Fibroblast of lung (primary cell): Measurements from ENCODE around the gene ZGPAT. TPM values are rescaled to one million over a fixed set of nuclear protein-coding genes. Genes with fewer than 3 reads are reported as not detected.

ENCODE experiments used
- DNase-seq, 2 donors: peaks; one replicate each; pipeline versions ENCODE4 v3.0.0 to v3.0.0-alpha.2; 2010; ENCODE audit warnings: low read depth in 2 of 2
- H2AFZ ChIP-seq: 2 replicates; pipeline ENCODE4 v1.5.1; 2012; ENCODE audit warnings: low read length, control low read depth, inconsistent platforms
- H3K27ac ChIP-seq: 2 replicates; pipeline ENCODE4 v1.5.1; 2011; ENCODE audit warnings: low read length, control low read depth; ENCODE audit not compliant: insufficient read depth
- H3K27me3 ChIP-seq: 2 replicates; pipeline ENCODE4 v1.5.1; 2011; ENCODE audit warnings: mild to moderate bottlenecking, low read length; ENCODE audit not compliant: control insufficient read depth, insufficient read depth
- H3K36me3 ChIP-seq: 2 replicates; pipeline ENCODE4 v1.5.1; 2011; ENCODE audit warnings: low read length; ENCODE audit not compliant: control insufficient read depth, insufficient read depth
- H3K4me1 ChIP-seq: 2 replicates; pipeline ENCODE4 v1.5.1; 2011; ENCODE audit warnings: low read length; ENCODE audit not compliant: control insufficient read depth, insufficient read depth; ENCODE audit errors: extremely low read depth
- H3K4me2 ChIP-seq: 2 replicates; pipeline ENCODE4 v1.5.1; 2011; ENCODE audit warnings: low read length, control low read depth; ENCODE audit not compliant: insufficient read depth; ENCODE audit errors: extremely low read depth
- H3K4me3 ChIP-seq, 4 experiments: fragments of 200-600 bp in 1 of 4; sonication (generic) in 1 of 4; replicated peaks in 1 of 4; 2 replicates each; pipeline ENCODE4 v1.5.1; 2011 to 2016; ENCODE audit warnings: low read length in 4 of 4, low read depth in 3 of 4, mild to moderate bottlenecking in 3 of 4, control low read depth in 2 of 4, inconsistent platforms in 1 of 4, mixed read lengths in 1 of 4; ENCODE audit not compliant: insufficient read depth in 1 of 4; ENCODE audit errors: control extremely low read depth in 1 of 4
- H3K79me2 ChIP-seq: 2 replicates; pipeline ENCODE4 v1.5.1; 2012; ENCODE audit warnings: mild to moderate bottlenecking, low read length, inconsistent platforms; ENCODE audit not compliant: control insufficient read depth, insufficient read depth
- H3K9ac ChIP-seq: 2 replicates; pipeline ENCODE4 v1.5.1; 2011; ENCODE audit warnings: mild to moderate bottlenecking, low read length, control low read depth; ENCODE audit not compliant: insufficient read depth
- H3K9me3 ChIP-seq: 2 replicates; pipeline ENCODE4 v1.5.1; 2012; ENCODE audit warnings: low read depth, low read length; ENCODE audit not compliant: control insufficient read depth, insufficient read depth
- H4K20me1 ChIP-seq: 2 replicates; pipeline ENCODE4 v1.5.1; 2011; ENCODE audit warnings: low read length; ENCODE audit not compliant: control insufficient read depth, insufficient read depth; ENCODE audit errors: extremely low read depth
- CTCF ChIP-seq, 2 donors: IDR thresholded peaks in 1 of 2; conservative IDR thresholded peaks in 1 of 2; 1 replicate in 1 of 2; 2 replicates in 1 of 2; pipeline ENCODE4 v1.5.1; 2011 to 2012; ENCODE audit warnings: low read length in 2 of 2, control low read depth in 1 of 2, inconsistent platforms in 1 of 2, low read depth in 1 of 2, mild to moderate bottlenecking in 1 of 2
- EZH2 ChIP-seq: IDR thresholded peaks from 2 replicates; pipeline ENCODE4 v1.5.1; 2012; ENCODE audit warnings: low read length, control low read depth, mild to moderate bottlenecking; ENCODE audit errors: missing control alignments
- polyA plus RNA-seq, 2 donors: library from polyadenylated mRNA; depleted of rRNA in 1 of 2; stranded (reverse) in 1 of 2; unstranded in 1 of 2; fragments of >200 nt; gene quantifications; 2 replicates each; pipeline ENCODE4 v1.2.1, GENCODE V29; 2011 to 2012; ENCODE audit warnings: missing spikeins in 1 of 2
- total RNA-seq: library from RNA; depleted of rRNA; stranded (reverse); fragments of >200 nt; gene quantifications from 2 replicates; pipeline ENCODE4 v1.2.1, GENCODE V29; 2014

ZGPAT gene
- total and polyA plus RNA-seq, 2 donors (not counting 1 experiment from before 2014, with no cell fraction given), result 7.6 to 10.7 TPM

GRCh38 chr20:63737945-63738686 lies 30.3 kb downstream of the ZGPAT start:
- Histone ChIP-seq H3K27ac (no peak overlapping the region), H3K27me3 (no peaks in the 10 kb centered on the region), H3K79me2 (peaks cover 4% of the 10 kb centered on the region), H3K4me1 (peaks cover 8% of the 10 kb centered on the region), H4K20me1 (no peaks in the 10 kb centered on the region), H3K9me3 (no peaks in the 10 kb centered on the region), H3K4me2 (no peak overlapping the region), H3K9ac (no peak overlapping the region), H3K4me3 (no peak overlapping the region), H2AFZ (no peak overlapping the region), H3K36me3 (peaks cover 30% of the 10 kb centered on the region)
- no peak for DNase-seq
- TF ChIP-seq EZH2 (no peak), CTCF (conservative IDR thresholded peaks at IDR 0.05 in 1 of 2, IDR thresholded peaks at IDR 0.05 in 1 of 2; ENCODE audit: low read depth in 1 of 2, low read length in 2 of 2) (no peak)

- Histone ChIP-seq H2AFZ (no peak overlapping the region), H3K9ac (no peak overlapping the region), H3K4me3 (peak overlapping the region in 1 of 4 experiments; percentile 46), H3K4me1 (peaks cover 8% of the 10 kb centered on the region), H4K20me1 (no peaks in the 10 kb centered on the region), H3K27ac (no peak overlapping the region), H3K27me3 (no peaks in the 10 kb centered on the region), H3K36me3 (peaks cover 28% of the 10 kb centered on the region), H3K79me2 (peaks cover 4% of the 10 kb centered on the region), H3K9me3 (no peaks in the 10 kb centered on the region), H3K4me2 (no peak overlapping the region)
- no peak for TF ChIP-seq EZH2
- TF ChIP-seq CTCF (conservative IDR thresholded peaks at IDR 0.05 in 1 of 2, IDR thresholded peaks at IDR 0.05 in 1 of 2; ENCODE audit: low read depth in 1 of 2, low read length in 2 of 2), result no peak
- DNase-seq, result peak; percentile 16 to 28
Observed at GRCh38 chr20:63738687-63739129, 30.9 kb downstream of the ZGPAT start.

- H3K4me2 ChIP-seq, result peak within 1 kb of the TSS; percentile 90
- TF ChIP-seq CTCF (conservative IDR thresholded peaks at IDR 0.05 in 1 of 2, IDR thresholded peaks at IDR 0.05 in 1 of 2; ENCODE audit: low read depth in 1 of 2, low read length in 2 of 2) (no peak), EZH2 (no peak)
- no peaks in the 10 kb centered on the region for H3K9me3 ChIP-seq
- H3K36me3 ChIP-seq, result peaks cover 22% of the 10 kb centered on the region
- peak within 1 kb of the TSS; percentile 75 for H3K9ac ChIP-seq
- no peaks in the 10 kb centered on the region for H3K27me3 ChIP-seq
- DNase-seq, result peak; percentile 63 to 72
- peak within 1 kb of the TSS; percentile 65 to 74 (median 68) for H3K4me3 ChIP-seq
- peaks cover 4% of the 10 kb centered on the region for H3K79me2 ChIP-seq
- H3K4me1 ChIP-seq, result peaks cover 8% of the 10 kb centered on the region
- peak within 1 kb of the TSS; percentile 72 for H3K27ac ChIP-seq
- no peak within 1 kb of the TSS for H2AFZ ChIP-seq
- H4K20me1 ChIP-seq, result no peaks in the 10 kb centered on the region
Observed at GRCh38 chr20:63739130-63740069, 31.6 kb downstream of the ZGPAT start, which contains the start of gene SLC2A4RG. SLC2A4RG (plus strand) TSS chr20:63739776; CDS start chr20:63739913, 137 bp downstream.
